ENCODE measurements around the gene THYN1. TPM values are rescaled to one million over a fixed set of nuclear protein-coding genes. Genes with fewer than 3 reads are reported as not detected.

THYN1 gene
- polyA plus RNA-seq, 3 donors = 36.4 to 65.7 (median 57.6) TPM

DNA sequence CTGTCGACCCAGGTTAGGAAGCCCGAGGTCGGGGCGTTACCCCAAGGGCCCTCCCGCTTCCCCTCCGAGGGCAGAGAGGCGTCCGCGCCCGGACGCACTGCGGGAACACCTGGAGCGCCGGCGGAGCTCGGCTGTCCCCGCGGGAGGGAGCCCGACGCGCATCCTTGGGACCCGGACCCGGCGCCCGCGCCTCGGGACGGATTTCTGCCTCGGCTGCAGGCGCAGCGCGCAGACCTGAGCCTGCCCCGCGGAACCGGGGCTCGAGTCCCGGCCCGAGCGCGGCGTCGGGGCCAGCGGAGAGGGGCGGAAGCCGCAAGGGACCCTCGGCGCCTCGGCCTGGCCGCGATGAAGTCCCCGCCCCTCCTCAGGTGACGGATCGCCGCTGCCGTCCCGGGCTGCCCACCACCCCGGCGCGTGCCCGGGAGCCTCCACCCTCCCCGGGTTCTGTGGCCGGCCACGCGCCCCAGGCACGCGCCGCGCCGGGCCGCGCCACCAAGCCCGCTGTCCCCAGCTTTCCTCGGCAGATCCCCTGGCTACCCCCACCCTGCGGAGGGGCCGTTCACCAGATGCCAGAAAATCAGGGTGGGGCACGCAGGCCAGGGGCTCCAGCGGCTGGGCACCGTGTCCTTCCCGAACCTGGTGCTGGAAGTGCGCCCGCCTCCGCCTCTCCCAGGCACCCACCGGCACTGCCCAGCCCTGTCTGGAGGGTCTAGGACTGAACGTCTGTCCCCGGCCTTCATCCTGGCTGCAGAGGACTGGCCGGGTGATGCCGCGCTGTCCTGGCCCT is 23.4 kb upstream of the THYN1 start:
- H3K9me3 Mint-ChIP-seq = peaks cover 0 to 21% (median 16%) of the 10 kb centered on the region in 7 donors
- peaks cover 77 to 97% (median 89%) of the 10 kb centered on the region in 3 donors for H3K27me3 Mint-ChIP-seq (ENCODE audit: low read depth in 3 of 3)
- Histone ChIP-seq H3K4me2 (replicated peaks; ENCODE audit: extremely low read depth, low read length, poor library complexity, severe bottlenecking) (peak overlapping the region; percentile 57), H3K4me1 (ENCODE audit: control insufficient read depth in 1 of 2, insufficient read depth in 2 of 2, low read length in 2 of 2) (peaks cover 10 to 15% of the 10 kb centered on the region in 2 donors), H3K4me3 (replicated peaks in 1 of 3; ENCODE audit: low read depth in 2 of 3, low read length in 3 of 3) (peak overlapping the region in 1 of 3 experiments; percentile 63), H2AFZ (ENCODE audit: insufficient read depth, low read depth, low read length, poor library complexity, severe bottlenecking) (peak overlapping the region; percentile 65), H3K27me3 (ENCODE audit: control insufficient read depth in 2 of 2, insufficient read depth in 2 of 2, low read length in 2 of 2) (peaks cover 72 to 93% of the 10 kb centered on the region in 2 donors), H3K79me2 (ENCODE audit: insufficient read depth, low read length) (no peaks in the 10 kb centered on the region), H3K9ac (ENCODE audit: insufficient read depth, low read length, poor library complexity, severe bottlenecking) (no peak overlapping the region), H3K27ac (ENCODE audit: low read depth in 1 of 2, low read length in 2 of 2) (no peak overlapping the region), H3K9me3 (replicated peaks in 1 of 2; ENCODE audit: control insufficient read depth in 1 of 2, insufficient read depth in 1 of 2, low read length in 2 of 2) (peaks cover 3 to 30% of the 10 kb centered on the region in 2 donors), H4K20me1 (ENCODE audit: insufficient read depth, low read length) (no peaks in the 10 kb centered on the region), H3K36me3 (replicated peaks in 1 of 2; ENCODE audit: control insufficient read depth in 1 of 2, insufficient read depth in 2 of 2, low read length in 2 of 2) (no peaks in the 10 kb centered on the region)
- TF ChIP-seq, protein P1, sequence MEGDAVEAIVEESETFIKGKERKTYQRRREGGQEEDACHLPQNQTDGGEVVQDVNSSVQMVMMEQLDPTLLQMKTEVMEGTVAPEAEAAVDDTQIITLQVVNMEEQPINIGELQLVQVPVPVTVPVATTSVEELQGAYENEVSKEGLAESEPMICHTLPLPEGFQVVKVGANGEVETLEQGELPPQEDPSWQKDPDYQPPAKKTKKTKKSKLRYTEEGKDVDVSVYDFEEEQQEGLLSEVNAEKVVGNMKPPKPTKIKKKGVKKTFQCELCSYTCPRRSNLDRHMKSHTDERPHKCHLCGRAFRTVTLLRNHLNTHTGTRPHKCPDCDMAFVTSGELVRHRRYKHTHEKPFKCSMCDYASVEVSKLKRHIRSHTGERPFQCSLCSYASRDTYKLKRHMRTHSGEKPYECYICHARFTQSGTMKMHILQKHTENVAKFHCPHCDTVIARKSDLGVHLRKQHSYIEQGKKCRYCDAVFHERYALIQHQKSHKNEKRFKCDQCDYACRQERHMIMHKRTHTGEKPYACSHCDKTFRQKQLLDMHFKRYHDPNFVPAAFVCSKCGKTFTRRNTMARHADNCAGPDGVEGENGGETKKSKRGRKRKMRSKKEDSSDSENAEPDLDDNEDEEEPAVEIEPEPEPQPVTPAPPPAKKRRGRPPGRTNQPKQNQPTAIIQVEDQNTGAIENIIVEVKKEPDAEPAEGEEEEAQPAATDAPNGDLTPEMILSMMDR (IDR thresholded peaks at IDR 0.05) = no peak
- H3K4me1 Mint-ChIP-seq = peaks cover 17% of the 10 kb centered on the region
- intact Hi-C loops (cut with micrococcal nuclease) = no loop called here
- WGBS (ENCODE audit: insufficient coverage) = 2% methylated on average over 88 of the region's 88 CpGs
- H3K27ac Mint-ChIP-seq = no peak overlapping the region
- no peak for DNase-seq
- peaks cover 3 to 4% of the 10 kb centered on the region in 2 donors for H3K36me3 Mint-ChIP-seq
- H3K4me3 Mint-ChIP-seq = peak overlapping the region; percentile 73 to 87

GRCh38 chr11:134275534-134276395 is 22.6 kb upstream of the THYN1 start, which contains the start of gene GLB1L3:
GLB1L3 (plus strand) TSS chr11:134276379; CDS start chr11:134276741, 362 bp downstream.
- intact Hi-C loops (cut with micrococcal nuclease) = no loop called here
- peak in 1 of 3 donors; percentile 41 for DNase-seq
- peaks cover 3 to 4% of the 10 kb centered on the region in 2 donors for H3K36me3 Mint-ChIP-seq
- Histone ChIP-seq H2AFZ (ENCODE audit: insufficient read depth, low read depth, low read length, poor library complexity, severe bottlenecking) (peak within 1 kb of the TSS; percentile 65), H3K4me3 (replicated peaks in 1 of 3; ENCODE audit: low read depth in 2 of 3, low read length in 3 of 3) (peak within 1 kb of the TSS in 2 of 3 experiments; percentile 15 to 63), H3K4me1 (ENCODE audit: control insufficient read depth in 1 of 2, insufficient read depth in 2 of 2, low read length in 2 of 2) (peaks cover 10 to 15% of the 10 kb centered on the region in 2 donors), H3K4me2 (replicated peaks; ENCODE audit: extremely low read depth, low read length, poor library complexity, severe bottlenecking) (peak within 1 kb of the TSS; percentile 57), H3K79me2 (ENCODE audit: insufficient read depth, low read length) (no peaks in the 10 kb centered on the region), H3K9ac (ENCODE audit: insufficient read depth, low read length, poor library complexity, severe bottlenecking) (no peak within 1 kb of the TSS), H3K36me3 (replicated peaks in 1 of 2; ENCODE audit: control insufficient read depth in 1 of 2, insufficient read depth in 2 of 2, low read length in 2 of 2) (no peaks in the 10 kb centered on the region), H3K9me3 (replicated peaks in 1 of 2; ENCODE audit: control insufficient read depth in 1 of 2, insufficient read depth in 1 of 2, low read length in 2 of 2) (peaks cover 3 to 30% of the 10 kb centered on the region in 2 donors), H4K20me1 (ENCODE audit: insufficient read depth, low read length) (no peaks in the 10 kb centered on the region), H3K27me3 (ENCODE audit: control insufficient read depth in 2 of 2, insufficient read depth in 2 of 2, low read length in 2 of 2) (peaks cover 74 to 94% of the 10 kb centered on the region in 2 donors), H3K27ac (ENCODE audit: low read depth in 1 of 2, low read length in 2 of 2) (no peak within 1 kb of the TSS)
- peaks cover 17% of the 10 kb centered on the region for H3K4me1 Mint-ChIP-seq
- peak within 1 kb of the TSS in 3 of 7 donors; percentile 46 to 68 (median 60) for H3K27ac Mint-ChIP-seq
- H3K27me3 Mint-ChIP-seq (ENCODE audit: low read depth in 3 of 3) = peaks cover 86 to 98% (median 90%) of the 10 kb centered on the region in 3 donors
- H3K4me3 Mint-ChIP-seq = peak within 1 kb of the TSS; percentile 73 to 87
- H3K9me3 Mint-ChIP-seq = peaks cover 0 to 24% (median 16%) of the 10 kb centered on the region in 7 donors
- TF ChIP-seq, protein P1 (IDR thresholded peaks at IDR 0.05) = peak; percentile 43
- 2% methylated on average over 67 of the region's 68 CpGs for WGBS (ENCODE audit: insufficient coverage)
